ENCODE measurements around the gene HOXD4. TPM values are rescaled to one million over a fixed set of nuclear protein-coding genes. Genes with fewer than 3 reads are reported as not detected.

HOXD4 gene
- total RNA-seq, 1 donor from 2014 or later: 1.0 TPM

GRCh38 chr2:176170602-176171305 lies 19.4 kb downstream of the HOXD4 start:
- Histone ChIP-seq H3K4me3 (ENCODE audit: low read length in 3 of 3) (no peak overlapping the region), H3K9ac (ENCODE audit: low read depth in 1 of 3, low read length in 3 of 3) (no peak overlapping the region), H3K4me1 (ENCODE audit: control insufficient read depth in 3 of 3, insufficient read depth in 3 of 3, low read length in 3 of 3) (peaks cover 0 to 3% (median 0%) of the 10 kb centered on the region in 3 donors), H3K9me3 (ENCODE audit: control insufficient read depth in 3 of 3, low read length in 3 of 3) (no peaks in the 10 kb centered on the region), H3K27ac (ENCODE audit: low read depth, low read length) (no peak overlapping the region), H3K36me3 (ENCODE audit: control insufficient read depth in 3 of 3, insufficient read depth in 3 of 3, low read length in 3 of 3) (no peaks in the 10 kb centered on the region), H3K27me3 (ENCODE audit: control insufficient read depth in 3 of 3, insufficient read depth in 3 of 3, low read length in 3 of 3) (peaks cover 13 to 68% (median 34%) of the 10 kb centered on the region in 3 donors)

- H3K9ac ChIP-seq (ENCODE audit: low read depth in 1 of 3, low read length in 3 of 3): no peak overlapping the region
- no peaks in the 10 kb centered on the region for H3K9me3 ChIP-seq (ENCODE audit: control insufficient read depth in 3 of 3, low read length in 3 of 3)
- no peaks in the 10 kb centered on the region for H3K36me3 ChIP-seq (ENCODE audit: control insufficient read depth in 3 of 3, insufficient read depth in 3 of 3, low read length in 3 of 3)
- H3K27me3 ChIP-seq (ENCODE audit: control insufficient read depth in 3 of 3, insufficient read depth in 3 of 3, low read length in 3 of 3): peaks cover 11 to 72% (median 29%) of the 10 kb centered on the region in 3 donors
- no peak overlapping the region for H3K27ac ChIP-seq (ENCODE audit: low read depth, low read length)
- H3K4me3 ChIP-seq (ENCODE audit: low read length in 3 of 3): peak overlapping the region in 1 of 3 donors; percentile 29
- H3K4me1 ChIP-seq (ENCODE audit: control insufficient read depth in 3 of 3, insufficient read depth in 3 of 3, low read length in 3 of 3): peaks cover 0 to 3% (median 0%) of the 10 kb centered on the region in 3 donors
Measured at GRCh38 chr2:176171351-176172006, 20.1 kb downstream of the HOXD4 start.

- H3K9me3 ChIP-seq (ENCODE audit: control insufficient read depth in 3 of 3, low read length in 3 of 3): no peaks in the 10 kb centered on the region
- H3K4me3 ChIP-seq (ENCODE audit: low read length in 3 of 3): peak overlapping the region in 1 of 3 donors; percentile 29
- no peaks in the 10 kb centered on the region for H3K36me3 ChIP-seq (ENCODE audit: control insufficient read depth in 3 of 3, insufficient read depth in 3 of 3, low read length in 3 of 3)
- H3K27me3 ChIP-seq (ENCODE audit: control insufficient read depth in 3 of 3, insufficient read depth in 3 of 3, low read length in 3 of 3): peaks cover 11 to 72% (median 31%) of the 10 kb centered on the region in 3 donors
- peaks cover 0 to 3% (median 0%) of the 10 kb centered on the region in 3 donors for H3K4me1 ChIP-seq (ENCODE audit: control insufficient read depth in 3 of 3, insufficient read depth in 3 of 3, low read length in 3 of 3)
- H3K27ac ChIP-seq (ENCODE audit: low read depth, low read length): no peak overlapping the region
- no peak overlapping the region for H3K9ac ChIP-seq (ENCODE audit: low read depth in 1 of 3, low read length in 3 of 3)
Measured at GRCh38 chr2:176172007-176172894, 20.9 kb downstream of the HOXD4 start.

DNA sequence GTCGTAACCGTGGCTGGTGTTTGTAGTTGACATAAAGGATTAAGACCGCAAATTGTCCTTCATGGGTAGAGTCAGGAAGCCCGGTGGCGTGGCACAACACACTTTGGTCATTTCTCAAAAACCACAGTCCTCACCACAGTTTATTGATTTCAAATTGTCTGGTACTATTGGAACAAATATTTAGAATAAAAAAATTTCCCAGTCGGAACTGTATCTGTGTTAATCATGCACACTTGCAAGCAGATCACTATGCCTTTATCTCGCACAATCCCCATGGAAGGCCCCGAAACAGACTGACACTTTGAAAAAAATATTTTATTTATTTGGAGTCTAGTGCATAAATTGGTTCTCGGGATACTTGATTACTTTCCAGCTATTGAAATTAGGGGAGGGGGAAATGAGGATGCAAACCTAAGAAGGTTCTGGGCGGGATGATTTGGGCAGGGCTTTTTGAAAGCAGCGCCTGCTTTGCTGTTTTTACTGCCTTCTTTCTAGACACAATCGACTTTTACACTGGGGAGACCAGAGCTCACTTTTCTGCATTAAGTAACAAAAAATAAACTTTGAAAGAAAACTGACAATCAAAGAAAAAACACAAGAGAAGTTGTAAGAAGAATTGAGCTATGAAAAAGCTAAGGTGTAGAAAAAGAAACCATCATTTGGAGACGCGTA lies 21.7 kb downstream of the HOXD4 start:
- Histone ChIP-seq H3K9me3 (ENCODE audit: control insufficient read depth in 3 of 3, low read length in 3 of 3) (no peaks in the 10 kb centered on the region), H3K4me3 (ENCODE audit: low read length in 3 of 3) (no peak overlapping the region), H3K27ac (ENCODE audit: low read depth, low read length) (no peak overlapping the region), H3K4me1 (ENCODE audit: control insufficient read depth in 3 of 3, insufficient read depth in 3 of 3, low read length in 3 of 3) (peaks cover 3 to 4% (median 4%) of the 10 kb centered on the region in 3 donors), H3K27me3 (ENCODE audit: control insufficient read depth in 3 of 3, insufficient read depth in 3 of 3, low read length in 3 of 3) (peaks cover 18 to 73% (median 39%) of the 10 kb centered on the region in 3 donors), H3K9ac (ENCODE audit: low read depth in 1 of 3, low read length in 3 of 3) (no peak overlapping the region), H3K36me3 (ENCODE audit: control insufficient read depth in 3 of 3, insufficient read depth in 3 of 3, low read length in 3 of 3) (no peaks in the 10 kb centered on the region)

DNA sequence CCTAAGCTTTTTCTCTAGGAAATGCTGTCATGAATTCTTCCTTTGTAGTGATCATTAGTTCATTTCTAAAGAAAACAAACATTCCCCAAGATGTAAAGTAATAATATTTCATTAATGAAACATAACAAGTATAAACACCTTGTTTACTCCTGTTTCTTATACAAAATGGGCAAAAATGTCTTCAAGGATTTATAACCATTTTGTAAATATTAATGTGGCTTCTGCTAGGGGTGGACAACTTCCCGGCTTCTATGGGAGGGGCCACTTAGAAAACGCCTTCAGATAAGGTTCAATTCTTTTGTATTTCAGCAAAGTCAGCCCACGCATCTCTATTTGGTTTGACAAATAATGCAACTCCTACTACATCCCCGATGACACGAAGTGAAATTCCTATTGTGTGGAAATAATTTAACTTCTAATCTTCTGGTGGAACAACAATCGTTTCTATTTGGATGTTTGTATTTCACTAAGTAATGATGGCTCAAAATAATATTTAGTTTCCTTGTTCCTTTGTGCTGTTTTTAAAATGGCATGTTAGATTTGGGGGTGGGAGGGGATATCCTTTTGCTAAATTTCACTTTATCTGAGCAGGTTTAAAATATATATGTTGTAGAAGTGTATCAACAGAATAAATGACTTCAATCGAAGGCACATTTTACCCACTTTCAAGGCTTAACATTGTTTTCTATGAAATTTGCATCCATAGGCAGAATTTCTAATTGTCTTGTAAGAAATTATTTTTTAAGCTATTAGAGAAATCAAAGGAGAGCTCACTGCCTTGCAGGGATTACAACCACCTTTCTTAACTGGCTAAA lies 22.4 kb downstream of the HOXD4 start:
- Histone ChIP-seq H3K27ac (ENCODE audit: low read depth, low read length) (no peak overlapping the region), H3K9me3 (ENCODE audit: control insufficient read depth in 3 of 3, low read length in 3 of 3) (no peaks in the 10 kb centered on the region), H3K9ac (ENCODE audit: low read depth in 1 of 3, low read length in 3 of 3) (no peak overlapping the region), H3K36me3 (ENCODE audit: control insufficient read depth in 3 of 3, insufficient read depth in 3 of 3, low read length in 3 of 3) (no peaks in the 10 kb centered on the region), H3K4me1 (ENCODE audit: control insufficient read depth in 3 of 3, insufficient read depth in 3 of 3, low read length in 3 of 3) (peaks cover 3 to 6% (median 4%) of the 10 kb centered on the region in 3 donors), H3K27me3 (ENCODE audit: control insufficient read depth in 3 of 3, insufficient read depth in 3 of 3, low read length in 3 of 3) (peaks cover 23 to 81% (median 45%) of the 10 kb centered on the region in 3 donors), H3K4me3 (ENCODE audit: low read length in 3 of 3) (no peak overlapping the region)

GRCh38 chr2:176174382-176174823 lies 23.1 kb downstream of the HOXD4 start:
- Histone ChIP-seq H3K27ac (ENCODE audit: low read depth, low read length) (no peak overlapping the region), H3K9me3 (ENCODE audit: control insufficient read depth in 3 of 3, low read length in 3 of 3) (no peaks in the 10 kb centered on the region), H3K36me3 (ENCODE audit: control insufficient read depth in 3 of 3, insufficient read depth in 3 of 3, low read length in 3 of 3) (no peaks in the 10 kb centered on the region), H3K4me1 (ENCODE audit: control insufficient read depth in 3 of 3, insufficient read depth in 3 of 3, low read length in 3 of 3) (peaks cover 3 to 6% (median 4%) of the 10 kb centered on the region in 3 donors), H3K4me3 (ENCODE audit: low read length in 3 of 3) (no peak overlapping the region), H3K9ac (ENCODE audit: low read depth in 1 of 3, low read length in 3 of 3) (no peak overlapping the region), H3K27me3 (ENCODE audit: control insufficient read depth in 3 of 3, insufficient read depth in 3 of 3, low read length in 3 of 3) (peaks cover 29 to 81% (median 45%) of the 10 kb centered on the region in 3 donors)

GRCh38 chr2:176174824-176175708 lies 23.7 kb downstream of the HOXD4 start:
- H3K27me3 ChIP-seq (ENCODE audit: control insufficient read depth in 3 of 3, insufficient read depth in 3 of 3, low read length in 3 of 3): peaks cover 36 to 82% (median 47%) of the 10 kb centered on the region in 3 donors
- H3K9ac ChIP-seq (ENCODE audit: low read depth in 1 of 3, low read length in 3 of 3): no peak overlapping the region
- peaks cover 3 to 6% (median 4%) of the 10 kb centered on the region in 3 donors for H3K4me1 ChIP-seq (ENCODE audit: control insufficient read depth in 3 of 3, insufficient read depth in 3 of 3, low read length in 3 of 3)
- H3K4me3 ChIP-seq (ENCODE audit: low read length in 3 of 3): peak overlapping the region in 1 of 3 donors; percentile 22
- H3K9me3 ChIP-seq (ENCODE audit: control insufficient read depth in 3 of 3, low read length in 3 of 3): no peaks in the 10 kb centered on the region
- H3K36me3 ChIP-seq (ENCODE audit: control insufficient read depth in 3 of 3, insufficient read depth in 3 of 3, low read length in 3 of 3): no peaks in the 10 kb centered on the region
- H3K27ac ChIP-seq (ENCODE audit: low read depth, low read length): no peak overlapping the region

- H3K9ac ChIP-seq (ENCODE audit: low read depth in 1 of 3, low read length in 3 of 3): no peak overlapping the region
- H3K36me3 ChIP-seq (ENCODE audit: control insufficient read depth in 3 of 3, insufficient read depth in 3 of 3, low read length in 3 of 3): no peaks in the 10 kb centered on the region
- H3K27me3 ChIP-seq (ENCODE audit: control insufficient read depth in 3 of 3, insufficient read depth in 3 of 3, low read length in 3 of 3): peaks cover 38 to 78% (median 49%) of the 10 kb centered on the region in 3 donors
- peaks cover 3 to 6% (median 4%) of the 10 kb centered on the region in 3 donors for H3K4me1 ChIP-seq (ENCODE audit: control insufficient read depth in 3 of 3, insufficient read depth in 3 of 3, low read length in 3 of 3)
- H3K9me3 ChIP-seq (ENCODE audit: control insufficient read depth in 3 of 3, low read length in 3 of 3): no peaks in the 10 kb centered on the region
- H3K27ac ChIP-seq (ENCODE audit: low read depth, low read length): no peak overlapping the region
- no peak overlapping the region for H3K4me3 ChIP-seq (ENCODE audit: low read length in 3 of 3)
Measured at GRCh38 chr2:176175709-176176607, 24.6 kb downstream of the HOXD4 start.
